ENCODE data around the gene SSUH2. TPM values are rescaled to one million over a fixed set of nuclear protein-coding genes. Genes with fewer than 3 reads are reported as not detected.

SSUH2 gene
- total and polyA plus RNA-seq, 7 experiments from 2014 or later = not detected

DNA sequence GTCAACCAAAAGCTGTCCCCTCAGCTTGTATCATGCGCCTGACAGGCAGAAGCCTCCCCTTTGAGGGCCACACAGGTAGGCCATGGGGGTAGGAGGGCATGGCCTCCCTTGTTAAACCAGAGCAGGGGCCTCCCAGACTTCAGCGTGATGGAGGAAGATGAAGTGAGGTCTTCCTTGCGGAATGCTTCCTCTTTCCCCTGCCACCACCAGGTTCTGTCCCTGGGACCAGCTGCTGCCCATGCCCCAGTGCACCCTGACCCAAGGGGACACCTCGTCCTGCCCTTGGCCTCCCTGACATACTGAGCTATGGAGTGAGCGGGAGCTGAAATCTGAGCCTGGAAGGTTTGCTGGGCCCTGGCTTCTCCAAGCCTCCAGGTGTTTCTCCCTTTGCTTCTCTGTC, 26.7 kb downstream of the SSUH2 start:
- intact Hi-C loops (cut with micrococcal nuclease) = no loop called here
- ChIA-PET POLR2A (no interaction called here), CTCF (no interaction called here)
- Histone ChIP-seq H3K27me3 (ENCODE audit: control insufficient read depth in 2 of 2, insufficient read depth in 2 of 2, low read length in 2 of 2) (no peaks in the 10 kb centered on the region), H3K4me1 (ENCODE audit: control insufficient read depth in 2 of 2, insufficient read depth in 2 of 2, low read length in 2 of 2) (no peaks in the 10 kb centered on the region), H3K36me3 (ENCODE audit: control insufficient read depth in 2 of 3, insufficient read depth in 3 of 3, low read length in 3 of 3) (no peaks in the 10 kb centered on the region), H3K9me3 (ENCODE audit: control insufficient read depth in 2 of 3, low read length in 3 of 3) (no peaks in the 10 kb centered on the region), H3K27ac (ENCODE audit: low read depth, low read length) (no peak overlapping the region), H3K4me3 (ENCODE audit: low read length) (no peak overlapping the region)
- Mint-ChIP-seq H3K27ac (no peak overlapping the region), H3K27me3 (no peaks in the 10 kb centered on the region), H3K36me3 (no peaks in the 10 kb centered on the region), H3K4me3 (no peak overlapping the region), H3K9me3 (peaks cover 0 to 13% (median 0%) of the 10 kb centered on the region in 11 donors), H3K4me1 (peaks cover 0 to 2% (median 0%) of the 10 kb centered on the region in 7 donors)
- DNase-seq = no peak
- no peak for ATAC-seq

DNA sequence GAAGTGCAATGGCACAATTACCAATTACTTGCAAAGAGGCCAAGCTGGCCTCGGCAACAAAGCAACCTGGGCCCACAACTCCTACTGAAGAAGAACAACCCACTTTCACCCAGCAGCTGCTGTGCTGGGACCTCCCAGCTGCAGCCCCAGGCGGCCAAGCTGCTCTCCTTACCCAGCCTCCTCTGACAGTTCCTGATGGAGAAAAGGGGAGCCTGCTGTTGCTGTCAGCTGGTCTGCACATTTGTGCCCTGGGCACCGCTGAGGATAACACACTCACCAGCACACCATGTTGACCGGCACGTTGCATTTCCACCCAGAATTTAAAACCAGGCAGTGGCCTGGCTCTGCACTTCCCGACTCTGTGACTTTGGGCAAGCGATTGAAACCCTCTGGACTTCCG, 33.6 kb downstream of the SSUH2 start:
- Mint-ChIP-seq H3K4me3 (no peak overlapping the region), H3K27ac (no peak overlapping the region), H3K36me3 (no peaks in the 10 kb centered on the region), H3K27me3 (peaks cover 0 to 26% (median 3%) of the 10 kb centered on the region in 5 donors), H3K9me3 (peaks cover 0 to 3% (median 0%) of the 10 kb centered on the region in 11 donors), H3K4me1 (no peaks in the 10 kb centered on the region)
- Histone ChIP-seq H3K9me3 (ENCODE audit: control insufficient read depth in 2 of 3, low read length in 3 of 3) (no peaks in the 10 kb centered on the region), H3K4me1 (ENCODE audit: control insufficient read depth in 2 of 2, insufficient read depth in 2 of 2, low read length in 2 of 2) (no peaks in the 10 kb centered on the region), H3K27ac (ENCODE audit: low read depth, low read length) (no peak overlapping the region), H3K4me3 (ENCODE audit: low read length) (no peak overlapping the region), H3K27me3 (ENCODE audit: control insufficient read depth in 2 of 2, insufficient read depth in 2 of 2, low read length in 2 of 2) (no peaks in the 10 kb centered on the region), H3K36me3 (ENCODE audit: control insufficient read depth in 2 of 3, insufficient read depth in 3 of 3, low read length in 3 of 3) (no peaks in the 10 kb centered on the region)
- POLR2A ChIA-PET = no interaction called here
- no peak for DNase-seq
- intact Hi-C loops (cut with micrococcal nuclease) = no loop called here
- CTCF ChIA-PET = no interaction called here
- ATAC-seq = no peak

DNA sequence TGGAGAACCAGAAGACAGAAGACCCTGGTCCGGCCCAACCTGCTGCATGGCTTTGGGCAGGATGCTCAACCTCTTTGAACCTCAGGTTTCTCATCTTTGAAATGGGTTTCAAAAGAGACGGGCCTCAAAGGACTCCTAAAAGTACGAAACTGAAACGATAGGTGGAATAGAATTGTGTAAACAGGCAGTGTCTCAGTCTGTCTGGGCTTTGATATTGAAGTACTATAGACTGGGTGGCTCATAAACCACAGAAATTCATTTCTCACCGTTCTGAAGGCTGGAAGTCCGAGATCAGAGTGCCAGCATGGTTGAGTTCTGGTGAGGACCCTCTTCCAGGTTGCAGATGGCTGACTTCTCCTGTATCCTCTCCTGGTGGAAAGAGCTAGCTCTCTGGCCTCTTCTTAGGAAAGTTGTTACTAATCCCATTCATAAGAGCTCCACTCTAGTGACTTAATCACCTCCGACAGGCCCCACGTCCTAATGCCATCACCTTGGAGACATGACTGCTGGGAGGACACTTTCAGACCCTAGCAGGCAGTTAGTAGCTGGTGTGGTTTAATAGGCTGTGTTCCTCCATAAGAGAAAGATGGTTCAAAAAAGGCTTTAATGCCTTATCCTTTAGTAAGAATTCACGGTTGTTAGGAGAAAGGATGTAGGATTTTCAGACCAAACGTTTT, 35.7 kb downstream of the SSUH2 start:
- H3K4me1 ChIP-seq (ENCODE audit: control insufficient read depth in 2 of 2, insufficient read depth in 2 of 2, low read length in 2 of 2) = no peaks in the 10 kb centered on the region
- H3K27me3 ChIP-seq (ENCODE audit: control insufficient read depth in 2 of 2, insufficient read depth in 2 of 2, low read length in 2 of 2) = no peaks in the 10 kb centered on the region
- no peak overlapping the region for H3K27ac Mint-ChIP-seq
- peaks cover 0 to 3% (median 0%) of the 10 kb centered on the region in 11 donors for H3K9me3 Mint-ChIP-seq
- H3K36me3 Mint-ChIP-seq = no peaks in the 10 kb centered on the region
- CTCF ChIA-PET = no interaction called here
- ATAC-seq (no peak), DNase-seq (no peak)
- no peaks in the 10 kb centered on the region for H3K9me3 ChIP-seq (ENCODE audit: control insufficient read depth in 2 of 3, low read length in 3 of 3)
- POLR2A ChIA-PET = no interaction called here
- no peaks in the 10 kb centered on the region for H3K4me1 Mint-ChIP-seq
- H3K4me3 Mint-ChIP-seq = no peak overlapping the region
- intact Hi-C loops (cut with micrococcal nuclease) = no loop called here
- H3K27ac ChIP-seq (ENCODE audit: low read depth, low read length) = no peak overlapping the region
- H3K36me3 ChIP-seq (ENCODE audit: control insufficient read depth in 2 of 3, insufficient read depth in 3 of 3, low read length in 3 of 3) = no peaks in the 10 kb centered on the region
- H3K27me3 Mint-ChIP-seq = peaks cover 0 to 26% (median 3%) of the 10 kb centered on the region in 5 donors
- H3K4me3 ChIP-seq (ENCODE audit: low read length) = no peak overlapping the region

DNA sequence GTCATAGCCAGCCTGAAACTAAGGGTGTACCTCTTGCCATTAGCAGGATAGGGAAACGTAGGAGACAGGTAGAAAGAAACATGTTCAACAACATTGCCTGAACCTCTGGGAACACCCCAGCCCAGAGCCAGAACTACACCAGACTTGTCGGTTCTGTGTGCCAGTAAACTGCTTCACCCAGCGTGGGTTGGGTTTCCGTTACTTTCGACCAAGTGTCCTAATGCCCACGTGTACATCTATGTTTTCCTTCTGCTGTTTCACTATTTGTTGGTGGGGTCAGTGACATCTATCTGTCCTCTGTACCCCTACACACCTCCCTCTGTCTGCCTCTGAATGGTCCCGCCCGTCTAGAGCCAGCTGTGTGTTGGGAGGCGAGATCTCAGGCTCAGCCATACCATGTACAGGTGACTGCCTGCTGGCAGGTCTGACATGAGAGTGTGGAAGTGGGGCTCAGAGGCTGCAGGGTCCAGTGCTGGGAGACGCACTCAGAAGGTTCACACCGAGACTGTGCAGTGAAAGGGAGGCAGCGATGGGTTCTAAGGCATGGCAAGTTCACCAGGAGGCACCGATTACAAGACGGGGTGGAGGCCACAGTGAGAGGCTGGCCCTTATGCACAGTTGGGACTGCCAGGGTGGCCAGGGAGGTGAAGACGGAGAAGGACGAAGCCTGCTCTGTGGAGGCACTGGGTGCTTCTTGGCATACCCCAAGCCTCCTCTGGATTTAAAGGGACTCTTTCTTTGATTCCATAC, 36.4 kb downstream of the SSUH2 start:
- H3K36me3 ChIP-seq (ENCODE audit: control insufficient read depth in 2 of 3, insufficient read depth in 3 of 3, low read length in 3 of 3) = no peaks in the 10 kb centered on the region
- no peaks in the 10 kb centered on the region for H3K4me1 ChIP-seq (ENCODE audit: control insufficient read depth in 2 of 2, insufficient read depth in 2 of 2, low read length in 2 of 2)
- no peaks in the 10 kb centered on the region for H3K9me3 ChIP-seq (ENCODE audit: control insufficient read depth in 2 of 3, low read length in 3 of 3)
- POLR2A ChIA-PET = no interaction called here
- Mint-ChIP-seq H3K27me3 (peaks cover 0 to 26% (median 3%) of the 10 kb centered on the region in 5 donors), H3K27ac (no peak overlapping the region), H3K4me1 (no peaks in the 10 kb centered on the region), H3K4me3 (no peak overlapping the region), H3K36me3 (no peaks in the 10 kb centered on the region), H3K9me3 (peaks cover 0 to 3% (median 0%) of the 10 kb centered on the region in 11 donors)
- CTCF ChIA-PET = no interaction called here
- no peak for DNase-seq
- H3K4me3 ChIP-seq (ENCODE audit: low read length) = no peak overlapping the region
- no peak for ATAC-seq
- H3K27me3 ChIP-seq (ENCODE audit: control insufficient read depth in 2 of 2, insufficient read depth in 2 of 2, low read length in 2 of 2) = no peaks in the 10 kb centered on the region
- no peak overlapping the region for H3K27ac ChIP-seq (ENCODE audit: low read depth, low read length)
- intact Hi-C loops (cut with micrococcal nuclease) = no loop called here

DNA sequence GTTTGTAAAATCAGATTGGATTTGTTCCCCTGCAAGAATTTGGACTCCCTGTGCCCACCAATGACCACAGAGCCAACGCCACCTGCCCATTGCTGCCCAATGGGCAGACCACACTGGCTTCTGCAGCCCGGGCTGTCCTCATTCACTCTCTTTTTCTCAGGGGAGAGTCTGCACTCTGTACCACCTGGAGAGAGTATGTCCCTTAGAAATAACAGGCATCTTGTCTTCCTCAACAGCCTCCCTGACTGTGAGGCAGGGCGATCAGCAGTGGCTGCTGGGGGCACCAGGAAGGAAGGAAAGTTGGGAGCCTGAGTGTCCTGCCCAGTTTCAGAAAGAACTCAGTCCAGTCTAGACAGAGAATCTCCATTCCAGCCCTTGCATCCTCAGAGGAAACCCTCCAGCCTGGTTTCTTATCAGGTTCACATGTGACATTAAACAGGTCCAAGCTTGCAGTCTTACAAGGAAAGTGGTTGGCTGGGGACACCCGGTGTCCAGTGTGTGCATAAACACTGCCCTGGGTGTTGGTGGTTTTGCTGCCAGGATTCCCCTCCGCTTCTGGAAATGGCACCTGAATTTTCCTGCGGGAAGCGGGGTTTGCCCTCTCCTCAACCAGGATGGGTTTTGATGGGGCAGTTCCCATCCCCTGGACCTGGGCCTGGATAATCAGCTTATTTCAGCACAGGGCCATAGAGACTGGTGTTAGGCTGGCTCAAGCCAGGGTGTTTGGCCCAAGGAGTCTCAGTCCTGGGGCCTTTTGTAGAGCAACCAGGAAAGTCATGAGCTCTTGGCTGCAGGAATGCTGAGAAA, 37.2 kb downstream of the SSUH2 start:
- intact Hi-C loops (cut with micrococcal nuclease) = no loop called here

DNA sequence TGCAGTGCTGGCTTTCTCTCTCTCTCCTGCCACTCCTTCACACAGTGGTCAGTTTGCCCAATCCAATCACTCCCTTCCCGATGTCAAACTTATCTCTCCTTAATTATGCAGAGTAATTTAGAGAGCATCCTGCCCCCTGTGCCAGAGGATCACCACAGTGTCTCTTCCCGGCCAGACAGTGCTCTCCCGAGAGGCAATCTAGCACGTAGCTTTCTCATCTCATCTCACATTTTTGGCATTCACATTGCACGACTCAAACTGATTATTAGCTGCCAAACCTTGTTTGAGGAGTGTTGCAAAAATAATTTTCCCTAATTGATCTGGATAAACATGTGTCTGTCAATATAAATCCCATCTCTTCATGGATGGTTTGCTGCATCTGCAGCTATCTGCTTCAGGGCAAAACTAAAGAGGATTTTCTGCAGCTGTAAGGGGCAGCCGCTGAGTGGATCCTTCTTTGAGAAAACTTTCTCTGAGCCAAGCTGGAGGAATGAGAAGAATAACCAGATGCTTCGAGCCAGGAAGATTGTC, 37.8 kb downstream of the SSUH2 start:
- Mint-ChIP-seq H3K27me3 (peaks cover 0 to 26% (median 3%) of the 10 kb centered on the region in 5 donors), H3K36me3 (no peaks in the 10 kb centered on the region), H3K27ac (no peak overlapping the region), H3K9me3 (peaks cover 0 to 3% (median 0%) of the 10 kb centered on the region in 11 donors), H3K4me3 (no peak overlapping the region), H3K4me1 (no peaks in the 10 kb centered on the region)
- Histone ChIP-seq H3K9me3 (ENCODE audit: control insufficient read depth in 2 of 3, low read length in 3 of 3) (no peaks in the 10 kb centered on the region), H3K4me3 (ENCODE audit: low read length) (no peak overlapping the region), H3K27ac (ENCODE audit: low read depth, low read length) (no peak overlapping the region), H3K27me3 (ENCODE audit: control insufficient read depth in 2 of 2, insufficient read depth in 2 of 2, low read length in 2 of 2) (no peaks in the 10 kb centered on the region), H3K4me1 (ENCODE audit: control insufficient read depth in 2 of 2, insufficient read depth in 2 of 2, low read length in 2 of 2) (no peaks in the 10 kb centered on the region), H3K36me3 (ENCODE audit: control insufficient read depth in 2 of 3, insufficient read depth in 3 of 3, low read length in 3 of 3) (no peaks in the 10 kb centered on the region)
- DNase-seq = no peak
- CTCF ChIA-PET = no interaction called here
- ATAC-seq = no peak
- intact Hi-C loops (cut with micrococcal nuclease) = no loop called here
- POLR2A ChIA-PET = no interaction called here

More for the DNA sequence above, 37.2 kb downstream of the SSUH2 start:
- Histone ChIP-seq H3K4me3 (ENCODE audit: low read length) (no peak overlapping the region), H3K4me1 (ENCODE audit: control insufficient read depth in 2 of 2, insufficient read depth in 2 of 2, low read length in 2 of 2) (no peaks in the 10 kb centered on the region), H3K27ac (ENCODE audit: low read depth, low read length) (no peak overlapping the region), H3K27me3 (ENCODE audit: control insufficient read depth in 2 of 2, insufficient read depth in 2 of 2, low read length in 2 of 2) (no peaks in the 10 kb centered on the region), H3K9me3 (ENCODE audit: control insufficient read depth in 2 of 3, low read length in 3 of 3) (no peaks in the 10 kb centered on the region), H3K36me3 (ENCODE audit: control insufficient read depth in 2 of 3, insufficient read depth in 3 of 3, low read length in 3 of 3) (no peaks in the 10 kb centered on the region)
- H3K36me3 Mint-ChIP-seq = no peaks in the 10 kb centered on the region
- H3K27me3 Mint-ChIP-seq = peaks cover 0 to 26% (median 3%) of the 10 kb centered on the region in 5 donors
- ATAC-seq = no peak
- POLR2A ChIA-PET = no interaction called here
- H3K4me3 Mint-ChIP-seq = no peak overlapping the region
- peaks cover 0 to 3% (median 0%) of the 10 kb centered on the region in 11 donors for H3K9me3 Mint-ChIP-seq
- DNase-seq = no peak
- no peaks in the 10 kb centered on the region for H3K4me1 Mint-ChIP-seq
- CTCF ChIA-PET = no interaction called here
- H3K27ac Mint-ChIP-seq = no peak overlapping the region
